HEK293 (cell line): ENCODE measurements around the gene CNTN4.

Experiments
- CTCF ChIA-PET: fragments of 350-600 bp; formaldehyde crosslinking; extraction: SDS; loops from one replicate; lab custom pipeline; 2021; ENCODE audit warnings: antibody characterized with exemption; lab: Yijun Ruan, JAX
- POLR2A ChIA-PET: fragments of 300-600 bp; formaldehyde crosslinking; extraction: SDS; loops from one replicate; lab custom pipeline; 2020; ENCODE audit warnings: antibody characterized with exemption, inconsistent platforms; lab: Yijun Ruan, JAX
- H3K27ac ChIP-seq: fragments of 200-500 bp; sonication (Bioruptor generic); 2 replicates; pipeline ENCODE4 v1.5.1; 2014; ENCODE audit warnings: low read depth, low read length, control low read depth, inconsistent platforms; ENCODE audit errors: extremely low read depth
- H3K36me3 ChIP-seq, 2 experiments: fragments of 200-500 bp in 1 of 2; sonication (Bioruptor generic) in 1 of 2; 1 replicate in 1 of 2; 2 replicates in 1 of 2; pipeline ENCODE4 v1.5.1; 2014 to 2017; ENCODE audit warnings: inconsistent platforms in 2 of 2, low read length in 2 of 2; ENCODE audit not compliant: control insufficient read depth in 2 of 2, insufficient read depth in 1 of 2
- H3K4me1 ChIP-seq: fragments of 200-500 bp; sonication (Bioruptor generic); 2 replicates; pipeline ENCODE4 v1.5.1; 2014; ENCODE audit warnings: mild to moderate bottlenecking, low read length, inconsistent platforms; ENCODE audit not compliant: control insufficient read depth, insufficient read depth
- H3K4me3 ChIP-seq: 2 replicates; pipeline ENCODE4 v1.5.1; 2011; ENCODE audit warnings: low read depth, mild to moderate bottlenecking, control low read depth, low read length, moderate library complexity
- H3K9me3 ChIP-seq: fragments of 200-500 bp; sonication (Bioruptor generic); 2 replicates; pipeline ENCODE4 v1.5.1; 2014; ENCODE audit warnings: low read depth, low read length, inconsistent platforms; ENCODE audit not compliant: control insufficient read depth, insufficient read depth
- KLF8 ChIP-seq: fragments of 450-650 bp; formaldehyde crosslinking; IDR thresholded peaks from 2 replicates; pipeline ENCODE4 v1.5.1; 2016; ENCODE audit warnings: missing biosample characterization, missing genetic modification characterization
- MYNN ChIP-seq: fragments of 450-650 bp; formaldehyde crosslinking; IDR thresholded peaks from 2 replicates; pipeline ENCODE4 v1.5.1; 2016; ENCODE audit warnings: missing biosample characterization, missing genetic modification characterization, borderline replicate concordance
- OSR2 ChIP-seq: fragments of 450-650 bp; formaldehyde crosslinking; IDR thresholded peaks from 2 replicates; pipeline ENCODE4 v1.5.1; 2016; ENCODE audit warnings: missing biosample characterization, missing genetic modification characterization
- SCRT2 ChIP-seq: fragments of 450-650 bp; formaldehyde crosslinking; IDR thresholded peaks from 2 replicates; pipeline ENCODE4 v1.5.1; 2016; ENCODE audit warnings: missing biosample characterization, missing genetic modification characterization
- SETDB1 ChIP-seq: IDR thresholded peaks from one replicate; pipeline ENCODE4 v1.6.1; 2017; ENCODE audit warnings: mild to moderate bottlenecking, low read length, moderate library complexity, mixed read lengths; ENCODE audit not compliant: insufficient read length
- ZBTB11 ChIP-seq: fragments of 450-650 bp; formaldehyde crosslinking; conservative IDR thresholded peaks from 2 replicates; pipeline ENCODE4 v1.5.1; 2016; ENCODE audit warnings: low read depth, missing biosample characterization, missing genetic modification characterization
- ZBTB20 ChIP-seq: fragments of 450-650 bp; formaldehyde crosslinking; IDR thresholded peaks from 2 replicates; pipeline ENCODE4 v1.5.1; 2016; ENCODE audit warnings: missing biosample characterization, missing genetic modification characterization
- ZBTB44 ChIP-seq: fragments of 450-650 bp; IDR thresholded peaks from 2 replicates; pipeline ENCODE4 v1.5.1; 2018; ENCODE audit warnings: missing biosample characterization, mild to moderate bottlenecking, missing genetic modification characterization
- ZFP69B ChIP-seq: fragments of 450-650 bp; formaldehyde crosslinking; IDR thresholded peaks from 2 replicates; pipeline ENCODE4 v1.5.1; 2016; ENCODE audit warnings: missing biosample characterization, missing genetic modification characterization
- ZNF138 ChIP-seq: fragments of 450-650 bp; formaldehyde crosslinking; IDR thresholded peaks from 2 replicates; pipeline ENCODE4 v1.5.1; 2016; ENCODE audit warnings: missing biosample characterization, missing genetic modification characterization, borderline replicate concordance
- ZNF214 ChIP-seq: fragments of 450-650 bp; formaldehyde crosslinking; IDR thresholded peaks from 2 replicates; pipeline ENCODE4 v1.5.1; 2017; ENCODE audit warnings: missing biosample characterization, mild to moderate bottlenecking, missing genetic modification characterization, borderline replicate concordance
- ZNF324 ChIP-seq: fragments of 450-650 bp; formaldehyde crosslinking; IDR thresholded peaks from 2 replicates; pipeline ENCODE4 v1.5.1; 2016; ENCODE audit warnings: missing biosample characterization, missing genetic modification characterization
- ZNF362 ChIP-seq: fragments of 450-650 bp; formaldehyde crosslinking; IDR thresholded peaks from 2 replicates; pipeline ENCODE4 v1.5.1; 2016; ENCODE audit warnings: missing biosample characterization, missing genetic modification characterization
- ZNF366 ChIP-seq: fragments of 450-650 bp; formaldehyde crosslinking; conservative IDR thresholded peaks from 2 replicates; pipeline ENCODE4 v1.5.1; 2016; ENCODE audit warnings: missing biosample characterization, missing genetic modification characterization
- ZNF423 ChIP-seq: fragments of 450-650 bp; formaldehyde crosslinking; IDR thresholded peaks from 2 replicates; pipeline ENCODE4 v1.5.1; 2016; ENCODE audit warnings: missing biosample characterization, missing genetic modification characterization
- ZNF426 ChIP-seq: fragments of 450-650 bp; formaldehyde crosslinking; IDR thresholded peaks from 2 replicates; pipeline ENCODE4 v1.5.1; 2017; ENCODE audit warnings: missing biosample characterization, missing genetic modification characterization, mild to moderate bottlenecking, inconsistent platforms, moderate library complexity
- ZNF518A ChIP-seq: fragments of 450-650 bp; formaldehyde crosslinking; conservative IDR thresholded peaks from 2 replicates; pipeline ENCODE4 v1.5.1; 2016; ENCODE audit warnings: low read depth, missing biosample characterization, missing genetic modification characterization
- ZNF555 ChIP-seq: fragments of 450-650 bp; formaldehyde crosslinking; conservative IDR thresholded peaks from 2 replicates; pipeline ENCODE4 v1.5.1; 2017; ENCODE audit warnings: missing biosample characterization, mild to moderate bottlenecking, missing genetic modification characterization, inconsistent platforms
- ZNF623 ChIP-seq: fragments of 450-650 bp; formaldehyde crosslinking; IDR thresholded peaks from 2 replicates; pipeline ENCODE4 v1.5.1; 2016; ENCODE audit warnings: missing biosample characterization, missing genetic modification characterization
- ZNF654 ChIP-seq: fragments of 450-650 bp; formaldehyde crosslinking; IDR thresholded peaks from 2 replicates; pipeline ENCODE4 v1.5.1; 2016; ENCODE audit warnings: low read depth, missing biosample characterization, missing genetic modification characterization
- ZNF658 ChIP-seq: fragments of 450-650 bp; formaldehyde crosslinking; IDR thresholded peaks from 2 replicates; pipeline ENCODE4; 2016; ENCODE audit warnings: missing biosample characterization, missing genetic modification characterization
- ZNF707 ChIP-seq: fragments of 450-650 bp; formaldehyde crosslinking; IDR thresholded peaks from 2 replicates; pipeline ENCODE4 v1.5.1; 2016; ENCODE audit warnings: missing biosample characterization, missing genetic modification characterization
- TF ChIP-seq, protein P1 (sequence below): fragments of 450-650 bp; formaldehyde crosslinking; IDR thresholded peaks from 2 replicates; pipeline ENCODE4 v1.5.1; 2016; ENCODE audit warnings: missing biosample characterization, missing genetic modification characterization

Gene CNTN4

DNA sequence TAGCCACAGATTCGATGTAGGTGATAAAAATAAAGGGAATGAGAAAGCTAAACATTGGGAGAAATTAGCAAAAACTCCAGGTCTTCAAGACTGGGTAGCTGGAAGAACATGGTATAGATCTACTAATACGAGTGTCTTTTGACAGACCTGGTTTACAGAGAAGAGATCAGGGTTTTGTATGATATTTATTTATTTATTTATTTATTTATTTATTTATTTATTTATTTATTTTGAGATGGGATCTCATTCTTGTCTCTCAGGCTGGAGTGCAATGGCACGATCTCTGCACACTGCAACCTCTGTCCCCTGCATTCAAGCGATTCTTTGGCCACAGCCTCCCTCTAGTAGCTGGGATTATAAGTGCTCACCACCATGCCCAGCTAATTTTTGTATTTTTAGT, 448.4 kb downstream of the CNTN4 start:
- Histone ChIP-seq H3K9me3 (no peaks in the 10 kb centered on the region), H3K36me3 (no peaks in the 10 kb centered on the region), H3K4me1 (no peaks in the 10 kb centered on the region), H3K27ac (no peak overlapping the region), H3K4me3 (no peak overlapping the region)
- POLR2A ChIA-PET: no interaction called here
- CTCF ChIA-PET: interaction anchor here (0.5 kb wide), 1 partner anchor 622 kb away, joined by 3 read pairs; no protein-coding TSS in a partner anchor
- no peak for TF ChIP-seq ZNF362 (tag by site-specific recombination)
- no peak for TF ChIP-seq ZBTB44 (tag by site-specific recombination)
- TF ChIP-seq ZFP69B (tag by site-specific recombination): no peak
- TF ChIP-seq ZNF426: peak; percentile 51
- TF ChIP-seq ZNF324: no peak
- no peak for TF ChIP-seq MYNN
- TF ChIP-seq ZNF658: no peak
- TF ChIP-seq, protein P1, sequence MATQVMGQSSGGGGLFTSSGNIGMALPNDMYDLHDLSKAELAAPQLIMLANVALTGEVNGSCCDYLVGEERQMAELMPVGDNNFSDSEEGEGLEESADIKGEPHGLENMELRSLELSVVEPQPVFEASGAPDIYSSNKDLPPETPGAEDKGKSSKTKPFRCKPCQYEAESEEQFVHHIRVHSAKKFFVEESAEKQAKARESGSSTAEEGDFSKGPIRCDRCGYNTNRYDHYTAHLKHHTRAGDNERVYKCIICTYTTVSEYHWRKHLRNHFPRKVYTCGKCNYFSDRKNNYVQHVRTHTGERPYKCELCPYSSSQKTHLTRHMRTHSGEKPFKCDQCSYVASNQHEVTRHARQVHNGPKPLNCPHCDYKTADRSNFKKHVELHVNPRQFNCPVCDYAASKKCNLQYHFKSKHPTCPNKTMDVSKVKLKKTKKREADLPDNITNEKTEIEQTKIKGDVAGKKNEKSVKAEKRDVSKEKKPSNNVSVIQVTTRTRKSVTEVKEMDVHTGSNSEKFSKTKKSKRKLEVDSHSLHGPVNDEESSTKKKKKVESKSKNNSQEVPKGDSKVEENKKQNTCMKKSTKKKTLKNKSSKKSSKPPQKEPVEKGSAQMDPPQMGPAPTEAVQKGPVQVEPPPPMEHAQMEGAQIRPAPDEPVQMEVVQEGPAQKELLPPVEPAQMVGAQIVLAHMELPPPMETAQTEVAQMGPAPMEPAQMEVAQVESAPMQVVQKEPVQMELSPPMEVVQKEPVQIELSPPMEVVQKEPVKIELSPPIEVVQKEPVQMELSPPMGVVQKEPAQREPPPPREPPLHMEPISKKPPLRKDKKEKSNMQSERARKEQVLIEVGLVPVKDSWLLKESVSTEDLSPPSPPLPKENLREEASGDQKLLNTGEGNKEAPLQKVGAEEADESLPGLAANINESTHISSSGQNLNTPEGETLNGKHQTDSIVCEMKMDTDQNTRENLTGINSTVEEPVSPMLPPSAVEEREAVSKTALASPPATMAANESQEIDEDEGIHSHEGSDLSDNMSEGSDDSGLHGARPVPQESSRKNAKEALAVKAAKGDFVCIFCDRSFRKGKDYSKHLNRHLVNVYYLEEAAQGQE (tag by site-specific recombination): peak; percentile 39; the same call in 1 of the 2 replicates
- peak; percentile 55; the same call in 1 of the 2 replicates for TF ChIP-seq ZNF518A
- TF ChIP-seq ZNF138: no peak
- no peak for TF ChIP-seq ZNF423 (tag by site-specific recombination)
- no peak for TF ChIP-seq SETDB1
- TF ChIP-seq ZNF366 (tag by site-specific recombination): no peak
- no peak for TF ChIP-seq ZNF707 (tag by site-specific recombination)
- TF ChIP-seq KLF8 (tag by site-specific recombination): no peak
- TF ChIP-seq OSR2 (tag by site-specific recombination): no peak
- peak; percentile 53 for TF ChIP-seq ZNF555
- peak; percentile 54 for TF ChIP-seq ZBTB11
- TF ChIP-seq ZNF654 (tag by site-specific recombination): 0 out of 2 replicates have a peak, but pooled peaks have one; percentile 16
- TF ChIP-seq ZNF623: 0 out of 2 replicates have a peak, but pooled peaks have one; percentile 19
- no peak for TF ChIP-seq ZNF214 (tag by site-specific recombination)
- TF ChIP-seq SCRT2: no peak
- no peak for TF ChIP-seq ZBTB20
